ENCODE results near the gene INAVA.

DNA sequence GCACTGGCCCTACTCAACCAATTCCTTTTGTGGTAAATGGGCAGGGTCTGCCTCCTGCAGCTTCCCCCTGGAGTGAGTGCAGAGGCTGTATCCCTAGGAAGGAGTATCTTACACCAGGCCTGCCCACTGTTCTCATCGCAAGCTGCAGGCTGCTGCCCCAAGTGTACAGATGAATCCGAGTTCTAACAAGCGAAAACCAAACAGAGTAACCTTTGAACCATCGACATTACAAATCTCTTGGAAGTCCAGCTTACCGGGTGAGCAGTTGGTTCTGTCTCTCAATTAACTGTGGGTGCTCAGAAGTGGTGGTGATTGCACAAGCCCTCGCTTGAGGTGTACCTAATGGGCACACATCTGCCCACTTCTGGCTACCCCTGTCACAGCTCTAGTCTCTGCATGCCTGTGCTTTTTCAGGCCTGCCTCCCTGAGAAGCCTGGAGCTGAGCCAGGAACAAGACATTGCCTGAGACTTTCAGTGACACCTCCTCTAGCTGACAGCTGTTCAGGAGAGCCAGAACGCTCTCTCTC lies 22.7 kb downstream of the INAVA start:
- TF ChIP-seq, protein P1, sequence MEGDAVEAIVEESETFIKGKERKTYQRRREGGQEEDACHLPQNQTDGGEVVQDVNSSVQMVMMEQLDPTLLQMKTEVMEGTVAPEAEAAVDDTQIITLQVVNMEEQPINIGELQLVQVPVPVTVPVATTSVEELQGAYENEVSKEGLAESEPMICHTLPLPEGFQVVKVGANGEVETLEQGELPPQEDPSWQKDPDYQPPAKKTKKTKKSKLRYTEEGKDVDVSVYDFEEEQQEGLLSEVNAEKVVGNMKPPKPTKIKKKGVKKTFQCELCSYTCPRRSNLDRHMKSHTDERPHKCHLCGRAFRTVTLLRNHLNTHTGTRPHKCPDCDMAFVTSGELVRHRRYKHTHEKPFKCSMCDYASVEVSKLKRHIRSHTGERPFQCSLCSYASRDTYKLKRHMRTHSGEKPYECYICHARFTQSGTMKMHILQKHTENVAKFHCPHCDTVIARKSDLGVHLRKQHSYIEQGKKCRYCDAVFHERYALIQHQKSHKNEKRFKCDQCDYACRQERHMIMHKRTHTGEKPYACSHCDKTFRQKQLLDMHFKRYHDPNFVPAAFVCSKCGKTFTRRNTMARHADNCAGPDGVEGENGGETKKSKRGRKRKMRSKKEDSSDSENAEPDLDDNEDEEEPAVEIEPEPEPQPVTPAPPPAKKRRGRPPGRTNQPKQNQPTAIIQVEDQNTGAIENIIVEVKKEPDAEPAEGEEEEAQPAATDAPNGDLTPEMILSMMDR (IDR thresholded peaks at IDR 0.05): no peak
- no peak for TF ChIP-seq POLR2A (IDR thresholded peaks at IDR 0.05)

Measured in adrenal gland (tissue), 5 donors.